GM19397 (cell line): ENCODE data around the gene ROBO2.

ENCODE experiments used
- ATAC-seq: cut with Tn5 transposase; IDR thresholded peaks from one replicate; pipeline ENCODE4 v1.9.1; 2021; ENCODE audit warnings: mild to moderate bottlenecking, moderate library complexity; ENCODE audit not compliant: unreplicated experiment

The ROBO2 gene

DNA sequence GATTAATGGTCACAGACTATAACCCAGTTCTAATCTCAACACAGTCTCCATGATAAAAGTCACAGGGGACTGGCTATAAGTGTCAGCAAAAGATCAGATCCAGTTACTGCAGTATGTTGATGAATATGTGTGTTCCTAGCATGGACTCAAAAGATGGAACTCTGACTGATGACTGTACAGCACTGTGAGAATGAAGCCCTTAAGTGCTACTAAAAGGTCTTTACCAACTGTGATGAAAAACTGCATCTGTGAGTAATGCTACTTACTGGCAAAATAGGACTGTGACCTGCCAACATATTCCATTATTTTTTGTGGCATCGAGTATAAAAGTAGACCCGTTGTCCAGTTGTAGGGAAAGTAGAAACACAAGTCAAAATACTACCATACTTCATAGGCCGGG is 284.2 kb downstream of the ROBO2 start:
- no peak for ATAC-seq

DNA sequence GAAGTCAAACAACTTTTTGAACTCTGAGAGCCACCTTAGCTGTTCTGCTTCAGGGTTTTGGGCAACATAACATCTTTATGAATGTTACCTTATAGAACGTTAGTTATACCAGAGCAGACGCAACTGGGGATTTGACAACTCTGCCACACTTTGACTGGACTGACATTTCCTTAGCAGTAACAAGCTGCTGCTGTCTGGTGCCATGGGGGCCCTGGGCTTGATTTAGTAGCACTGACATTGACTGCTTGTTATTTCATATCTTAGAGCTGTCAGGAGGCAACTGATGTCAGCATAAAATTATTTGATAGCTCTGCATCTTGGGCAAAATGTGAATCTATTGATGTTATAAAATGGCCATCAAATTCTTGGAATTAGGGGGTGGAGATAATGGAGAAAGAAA is 285.4 kb downstream of the ROBO2 start:
- ATAC-seq: no peak

DNA sequence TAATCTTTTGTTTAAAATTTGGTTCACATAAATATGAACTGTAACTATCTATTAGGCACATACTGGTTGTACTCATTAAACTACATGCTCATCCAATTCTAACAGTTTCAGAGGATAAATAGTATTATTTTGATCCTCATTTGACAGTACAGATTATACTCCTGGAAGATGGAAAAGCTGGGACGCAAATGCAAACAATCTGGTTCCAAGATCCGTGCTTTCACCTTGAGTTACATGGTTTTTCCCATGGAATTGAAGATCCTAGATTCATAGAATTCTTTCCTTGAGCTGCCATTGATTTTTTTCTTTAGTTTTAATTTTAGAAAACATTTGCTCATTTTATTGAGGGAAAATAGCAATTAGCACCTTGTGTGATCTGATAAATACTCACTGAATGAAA is 285.8 kb downstream of the ROBO2 start:
- no peak for ATAC-seq

DNA sequence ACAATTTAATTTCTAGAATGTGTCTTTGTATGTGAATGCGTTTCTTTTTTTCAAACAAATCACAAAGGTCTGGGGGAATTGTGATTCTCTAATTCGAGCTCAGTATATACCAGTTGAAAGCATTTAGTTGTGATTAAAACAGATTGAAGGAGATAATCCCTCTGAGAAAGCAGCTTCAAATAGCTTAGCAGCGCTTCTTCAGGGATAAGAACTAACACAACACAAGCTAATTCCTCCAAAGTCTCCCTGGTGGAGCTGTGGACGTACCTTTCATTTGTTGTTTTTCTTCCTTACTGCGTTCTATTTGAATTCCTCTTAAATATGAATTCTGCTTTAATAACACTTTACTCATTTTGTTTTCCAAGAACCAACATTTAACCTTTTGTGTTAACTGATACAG is 286.7 kb downstream of the ROBO2 start:
- ATAC-seq: no peak

DNA sequence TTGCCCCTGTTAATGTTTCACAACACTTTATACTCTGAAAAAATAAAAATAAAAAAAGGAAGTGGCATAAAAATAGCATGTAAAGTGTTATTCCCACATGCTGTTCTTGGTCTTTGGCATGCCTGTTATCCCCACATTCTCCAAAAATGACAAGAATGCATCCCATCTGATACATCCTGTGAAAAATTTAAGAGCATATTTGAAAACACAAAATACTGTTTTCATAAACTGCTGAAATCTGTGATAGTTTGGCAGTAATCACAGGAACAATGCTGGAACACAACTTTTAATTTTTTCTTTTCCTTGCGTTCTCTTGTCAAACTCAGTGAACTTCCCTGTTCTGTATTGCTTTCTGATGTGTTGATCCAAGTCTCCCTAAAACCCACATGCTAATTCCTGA is 288.8 kb downstream of the ROBO2 start:
- ATAC-seq: no peak

DNA sequence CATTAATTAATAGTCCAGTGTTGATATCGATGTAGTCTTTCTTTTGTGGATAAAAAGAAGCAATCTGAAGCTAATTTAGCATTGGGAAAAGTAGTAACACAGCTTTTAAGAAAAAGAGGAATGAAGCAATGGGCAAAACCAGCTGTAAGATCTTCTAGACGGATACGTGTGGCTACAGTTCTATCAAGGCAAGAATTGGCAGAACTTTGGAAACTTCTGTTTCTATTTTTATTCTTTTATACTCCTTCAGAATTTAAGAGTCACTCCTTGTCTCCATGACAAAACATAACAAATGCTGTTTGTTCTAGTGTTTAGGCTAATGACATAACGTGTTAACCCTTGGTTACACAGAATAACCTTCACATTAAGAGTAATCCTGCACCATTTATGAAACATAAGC is 289.2 kb downstream of the ROBO2 start:
- ATAC-seq: no peak

DNA sequence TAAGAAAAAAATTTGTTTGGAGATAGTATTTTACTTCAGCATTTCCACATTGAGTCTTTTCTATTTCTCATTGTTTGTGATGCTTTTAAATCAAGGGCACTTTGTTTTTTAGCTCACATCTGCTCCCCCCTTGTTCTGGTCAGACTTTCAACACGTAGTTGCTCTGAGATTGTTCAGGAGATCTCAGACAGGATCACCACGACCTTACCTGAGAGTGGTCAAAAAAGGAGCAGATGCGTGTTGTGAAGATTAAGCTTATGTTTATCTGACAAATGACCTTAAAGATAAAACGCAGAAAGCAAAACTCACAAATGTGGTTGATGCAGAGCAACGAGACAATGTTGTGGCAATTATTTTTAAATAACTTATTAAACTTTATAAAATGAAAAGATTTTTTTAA is 298.3 kb downstream of the ROBO2 start:
- ATAC-seq: no peak

DNA sequence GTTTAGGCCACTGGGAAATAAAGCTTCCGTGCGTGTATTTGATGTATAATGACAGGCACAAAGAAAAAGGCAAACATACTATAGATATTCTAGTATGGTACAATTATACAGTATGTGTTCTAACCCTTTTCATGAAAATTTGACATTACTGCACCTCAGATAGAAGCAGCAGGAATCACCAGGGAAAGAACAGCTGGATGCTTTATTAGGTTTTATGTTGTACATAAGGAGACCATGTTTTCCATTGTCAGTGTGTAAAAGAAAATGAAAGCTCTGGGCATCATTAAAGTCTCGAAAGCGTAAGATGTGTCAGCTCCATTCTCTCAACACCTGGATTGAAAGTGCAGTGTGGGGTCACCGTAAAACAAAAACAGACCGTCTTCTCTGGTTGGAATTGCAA is 302.1 kb downstream of the ROBO2 start:
- no peak for ATAC-seq

DNA sequence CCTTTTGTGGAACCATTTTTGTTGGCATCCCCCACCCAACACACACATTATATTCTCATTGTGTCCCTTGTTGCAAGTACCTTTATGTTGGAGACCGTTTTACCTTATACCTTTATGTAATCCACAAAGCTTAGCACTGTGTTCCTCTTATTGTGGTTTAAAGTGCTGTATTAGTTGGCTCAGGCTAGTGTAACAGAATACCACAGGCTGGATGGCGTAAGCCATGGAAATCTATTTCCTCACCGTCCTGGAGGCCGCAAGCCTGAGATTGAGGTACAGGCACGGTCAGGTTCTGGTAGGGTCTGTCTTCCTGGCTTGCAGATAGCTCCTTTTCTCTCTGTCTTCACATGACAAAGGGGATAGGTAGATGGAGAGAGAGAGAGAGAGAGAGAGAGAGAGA is 302.8 kb downstream of the ROBO2 start:
- no peak for ATAC-seq

DNA sequence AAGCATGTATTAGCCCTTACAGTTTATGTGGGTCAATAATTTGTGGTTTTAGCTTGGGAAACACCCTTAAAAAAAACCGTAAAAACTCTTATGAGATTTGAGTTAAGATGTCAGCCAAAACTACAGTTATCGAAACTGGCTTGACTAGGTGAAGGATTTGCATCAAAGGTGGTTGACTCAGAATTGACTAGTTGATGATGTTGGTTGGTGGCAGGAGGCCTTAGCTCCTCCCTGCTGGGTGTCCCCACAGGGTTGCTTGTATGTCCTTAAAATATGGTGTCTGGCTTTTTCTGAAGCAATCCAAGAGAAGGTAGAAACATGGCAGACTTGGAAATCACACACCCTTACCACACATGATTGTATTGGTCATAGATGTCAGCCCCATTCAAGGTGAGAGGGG is 305.1 kb downstream of the ROBO2 start:
- no peak for ATAC-seq

DNA sequence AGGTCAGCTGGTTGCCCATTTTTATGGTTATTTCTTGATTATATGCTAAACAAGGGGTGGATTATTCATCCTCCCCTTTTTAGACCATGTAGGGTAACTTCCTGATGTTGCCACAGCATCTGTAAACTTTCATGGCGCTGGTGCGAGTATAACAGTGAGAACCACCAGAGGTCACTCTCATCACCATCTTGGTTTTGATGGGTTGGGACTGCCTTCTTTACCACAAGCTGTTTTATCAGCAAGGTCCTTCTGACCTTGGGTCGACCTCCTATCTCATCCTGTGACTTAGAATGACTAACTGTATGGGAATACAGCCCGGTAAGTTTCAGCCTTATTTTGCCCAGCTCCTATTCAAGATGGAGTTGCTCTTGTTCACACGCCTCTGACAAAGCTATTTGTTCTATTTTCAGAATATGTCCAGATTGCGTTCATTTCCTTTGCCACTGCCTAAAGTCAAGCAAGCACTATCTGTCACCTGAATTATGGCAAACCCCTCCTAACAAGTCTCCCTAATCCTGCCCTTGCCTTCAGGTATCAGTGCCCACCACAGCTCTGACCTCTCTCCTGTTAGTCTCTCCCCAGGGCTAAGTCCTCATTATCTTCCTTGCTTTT is 308.5 kb downstream of the ROBO2 start:
- no peak for ATAC-seq

DNA sequence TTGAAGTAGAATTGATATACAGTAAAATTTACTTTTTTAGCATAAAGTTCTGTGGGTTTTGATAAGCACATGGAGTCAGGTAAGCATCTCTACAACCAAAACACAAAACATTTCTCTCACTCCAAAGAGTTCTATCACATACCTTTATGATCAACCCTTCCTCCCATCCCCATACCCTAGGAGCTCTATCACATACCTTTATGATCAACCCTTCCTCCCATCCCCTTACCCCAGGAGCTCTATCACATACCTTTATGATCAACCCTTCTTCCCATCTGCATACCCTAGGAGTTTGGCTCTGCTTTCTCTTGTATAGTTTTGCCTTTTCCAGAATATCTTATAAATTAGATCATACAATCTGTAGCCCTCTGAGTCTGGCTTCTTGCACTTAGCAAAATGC is 315.1 kb downstream of the ROBO2 start:
- no peak for ATAC-seq

DNA sequence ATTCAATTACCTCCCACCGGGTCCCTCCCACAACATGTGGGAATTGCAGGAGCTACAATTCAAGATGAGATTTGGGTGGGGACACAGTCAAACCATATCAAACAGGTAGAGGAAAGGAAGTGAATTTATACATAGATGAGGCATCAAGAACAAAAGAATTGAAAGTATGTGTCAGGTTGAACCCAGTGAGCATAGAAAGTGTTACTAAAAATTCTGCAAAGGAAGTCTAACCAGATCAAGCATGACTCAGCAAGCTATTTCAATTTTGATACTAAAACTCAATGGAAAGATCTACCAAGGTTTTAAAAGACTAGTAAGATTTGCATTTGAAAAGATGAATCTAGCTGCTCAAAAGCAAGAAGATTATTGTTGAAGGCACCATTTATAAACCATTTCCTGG is 323.0 kb downstream of the ROBO2 start:
- ATAC-seq: no peak

DNA sequence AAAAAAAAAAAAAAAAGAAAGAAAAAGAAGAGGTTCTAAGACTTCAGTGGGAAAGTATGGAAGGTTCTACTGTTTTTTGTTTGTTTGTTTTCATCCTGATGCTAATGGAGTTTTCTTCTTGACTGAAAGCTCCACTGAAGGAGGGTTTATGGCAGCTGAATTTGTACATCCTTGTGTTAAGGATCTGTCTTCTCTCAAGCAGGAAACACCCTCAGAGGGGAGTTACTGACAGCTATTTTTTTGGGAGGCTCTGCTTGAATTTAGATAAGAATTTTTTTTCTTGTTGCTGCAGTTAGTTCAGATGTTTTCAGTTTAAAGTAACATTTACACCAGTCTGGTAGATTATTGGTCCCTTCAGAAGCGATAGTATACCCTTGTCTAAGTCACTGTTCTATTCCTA is 325.3 kb downstream of the ROBO2 start:
- ATAC-seq: no peak

DNA sequence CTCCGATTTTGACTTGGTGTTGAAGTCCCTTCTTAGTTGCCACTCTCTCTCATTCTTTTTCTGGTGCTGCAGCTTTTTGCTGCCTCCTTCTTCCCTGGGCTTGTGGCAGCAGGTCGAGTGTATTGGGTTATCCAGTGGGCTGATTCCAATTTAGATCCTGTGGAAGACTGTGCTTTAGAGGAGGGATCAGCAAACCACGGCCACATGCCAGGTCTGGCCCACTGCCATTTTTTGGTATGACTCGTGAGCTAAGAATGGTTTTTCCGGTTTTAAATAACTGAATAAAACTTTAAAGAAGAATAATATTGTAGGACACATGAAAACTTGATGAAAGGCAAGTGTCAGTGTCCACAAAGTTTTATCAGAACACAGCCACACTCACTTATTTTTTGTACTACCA is 330.5 kb downstream of the ROBO2 start:
- ATAC-seq: no peak

DNA sequence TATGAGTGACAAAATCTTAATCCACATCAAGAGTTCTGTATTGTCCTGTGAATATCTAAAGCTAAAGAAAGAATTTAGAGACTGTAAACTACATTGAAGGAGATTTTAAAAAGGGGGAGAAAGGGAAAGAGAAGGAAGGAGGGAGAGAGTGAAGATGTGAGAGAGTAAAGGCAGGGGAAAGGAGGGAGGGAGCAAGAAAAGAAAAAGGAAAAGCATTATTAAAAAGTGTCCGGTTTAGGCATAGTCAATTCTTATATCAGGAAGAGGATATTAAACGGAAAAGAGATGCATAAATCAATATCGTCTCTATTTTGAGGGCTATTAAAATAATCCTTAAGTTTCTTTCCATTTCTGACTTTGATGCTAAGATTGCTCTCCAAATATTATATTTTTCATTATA is 332.1 kb downstream of the ROBO2 start:
- no peak for ATAC-seq

DNA sequence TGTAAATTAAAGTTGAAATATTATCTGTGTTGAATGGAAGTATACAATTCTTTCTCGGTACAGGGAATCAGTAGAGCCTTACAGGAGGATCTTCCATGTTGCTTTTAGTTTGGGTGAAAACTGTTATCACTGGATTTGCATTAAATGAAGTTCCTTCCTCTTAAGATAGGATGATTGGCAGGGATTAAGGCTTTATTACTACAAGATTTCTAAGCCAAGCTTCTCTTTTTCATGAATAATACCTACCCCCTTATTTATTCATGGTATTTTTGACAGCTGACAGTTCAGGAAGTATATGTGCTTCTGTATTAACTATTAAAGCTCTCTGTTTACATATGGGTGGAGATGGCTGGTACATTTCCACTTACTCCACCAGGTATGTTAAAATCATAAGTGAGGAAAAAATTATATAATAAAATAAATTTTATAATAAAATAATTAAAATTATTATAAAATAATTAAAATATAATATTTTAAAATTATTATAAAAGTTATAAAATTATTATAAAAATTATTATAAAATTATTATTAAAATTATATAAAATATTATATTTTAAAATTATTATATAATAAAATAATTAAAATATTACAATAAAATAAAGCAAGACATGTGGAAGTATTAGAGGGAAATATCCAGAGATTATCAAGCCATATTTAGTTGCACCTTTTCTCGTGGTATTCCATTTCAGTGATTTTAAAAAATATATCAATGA is 332.9 kb downstream of the ROBO2 start:
- ATAC-seq: no peak

DNA sequence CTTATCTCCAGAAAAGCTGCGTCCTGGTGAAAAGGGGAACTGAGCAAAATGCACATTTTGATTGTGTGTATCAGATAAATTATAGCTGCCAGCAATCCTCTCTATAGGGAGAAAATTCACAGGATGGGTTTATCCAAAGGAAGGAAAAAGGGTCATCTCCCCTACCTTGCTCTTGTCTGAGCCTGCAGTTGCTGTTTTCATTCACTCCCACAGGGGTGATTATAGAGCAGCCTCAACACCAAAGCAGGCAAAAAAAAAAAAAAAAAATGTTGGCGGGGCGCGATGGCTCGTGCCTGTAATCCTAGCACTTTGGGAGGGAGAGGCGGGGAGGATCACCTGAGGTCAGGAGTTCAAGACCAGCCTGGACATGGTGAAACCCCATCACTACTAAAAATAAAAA is 333.7 kb downstream of the ROBO2 start:
- no peak for ATAC-seq

DNA sequence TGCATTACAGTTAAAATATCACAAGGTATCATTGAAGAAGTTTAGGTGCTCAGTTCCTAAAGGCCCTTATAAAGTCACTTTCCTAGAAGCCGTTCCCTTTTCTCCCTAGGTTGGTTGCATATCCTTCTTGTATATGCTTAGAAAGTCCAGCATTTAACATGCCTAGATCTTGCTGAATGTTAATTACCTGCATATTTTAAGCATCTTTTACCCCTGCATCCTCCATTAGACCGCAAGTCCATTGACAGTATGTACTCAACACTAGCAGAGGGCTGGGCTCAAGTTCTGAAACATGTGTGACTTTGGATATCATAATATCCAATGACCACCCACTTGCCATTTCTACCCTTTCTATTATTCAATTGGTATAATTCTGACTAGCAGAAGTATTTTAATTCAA is 336.6 kb downstream of the ROBO2 start:
- ATAC-seq: no peak

DNA sequence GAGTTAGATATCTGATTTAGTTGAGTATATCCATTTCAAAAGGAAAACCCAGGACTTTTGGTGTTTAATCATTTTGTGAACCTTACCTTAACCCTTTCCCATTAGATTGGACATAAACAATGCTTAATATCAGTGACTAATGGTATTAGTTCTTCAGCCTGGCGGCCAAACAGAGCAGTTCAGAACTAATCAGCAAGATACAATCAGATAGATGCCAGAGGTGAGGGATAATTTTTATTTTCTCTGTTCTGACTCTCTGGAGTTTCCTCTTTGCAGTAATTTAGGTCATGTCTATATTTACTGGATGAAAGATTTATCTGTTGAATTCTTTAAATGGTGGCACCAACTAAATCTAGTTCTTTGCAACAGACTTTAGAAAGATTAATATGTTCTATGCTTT is 337.8 kb downstream of the ROBO2 start:
- no peak for ATAC-seq

DNA sequence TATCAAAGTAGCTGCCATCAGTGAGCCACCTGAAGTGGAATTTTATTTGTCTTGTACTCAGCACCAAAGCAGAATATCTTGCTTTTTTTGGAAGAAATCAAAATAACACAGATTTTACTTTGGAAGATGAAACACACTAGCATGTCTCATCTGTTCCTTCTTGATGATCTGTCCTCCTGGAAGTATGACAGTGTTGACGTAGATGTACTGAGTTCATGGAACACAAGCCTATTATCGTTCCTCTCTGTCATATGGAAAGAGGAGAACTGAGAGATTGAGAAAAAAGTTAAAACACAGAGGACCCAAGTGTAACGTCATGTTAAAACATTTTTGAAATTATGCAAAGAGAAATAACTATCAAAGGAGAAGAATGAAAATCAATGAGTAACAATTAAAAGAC is 340.2 kb downstream of the ROBO2 start:
- no peak for ATAC-seq

DNA sequence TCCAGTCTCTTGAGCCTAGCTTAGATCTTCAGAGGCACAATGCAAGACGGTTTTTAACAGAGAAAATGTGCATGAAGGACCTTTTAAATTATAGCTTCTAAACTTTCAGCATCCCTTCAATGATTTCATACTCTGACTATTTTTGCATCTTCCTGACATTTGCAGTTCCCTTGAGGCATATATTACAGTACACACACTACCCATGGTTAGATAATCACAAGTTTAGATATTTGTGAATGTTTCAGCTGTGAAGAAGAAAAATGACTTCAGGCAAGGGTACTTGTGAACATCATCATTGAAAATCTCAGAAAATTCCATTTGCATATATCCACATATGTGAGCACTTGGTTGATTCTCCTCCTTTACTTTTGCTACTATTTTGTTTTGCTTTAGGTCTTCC is 341.5 kb downstream of the ROBO2 start:
- no peak for ATAC-seq

DNA sequence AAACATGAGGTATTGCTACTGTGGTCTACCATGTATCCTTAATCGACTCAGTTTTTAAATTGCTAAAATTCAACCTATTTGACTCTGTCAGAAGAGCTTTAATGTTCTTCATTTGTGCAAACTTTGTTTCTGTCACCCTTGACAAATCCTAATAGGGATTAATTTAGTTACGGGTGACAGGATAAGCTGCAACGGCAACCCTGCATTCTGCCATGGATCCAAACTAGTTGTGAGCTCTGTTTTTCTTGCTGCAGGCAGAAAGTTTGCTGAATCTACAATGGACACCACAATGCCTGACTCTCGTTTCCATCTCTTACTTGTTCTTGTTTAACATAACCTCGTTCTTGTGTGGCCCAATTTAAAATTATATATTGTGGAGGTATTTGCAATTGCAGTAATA is 352.3 kb downstream of the ROBO2 start:
- ATAC-seq: no peak
